ENCODE measurements around the gene PHYKPL.

Gene PHYKPL

GRCh38 chr5:178232124-178232919 lies at the start of gene PHYKPL:
Gene PHYKPL (minus strand): TSS chr5:178232802. CDS start chr5:178232550, 252 bp downstream.
- peak; percentile 89 for DNase-seq

- no peak for DNase-seq
Measured at GRCh38 chr5:178282391-178282790, 49.8 kb upstream of the PHYKPL start.

GRCh38 chr5:178281331-178281730 lies 48.7 kb upstream of the PHYKPL start:
- no peak for DNase-seq

GRCh38 chr5:178280631-178281030 lies 48.0 kb upstream of the PHYKPL start:
- no peak for DNase-seq

- DNase-seq, result peak; percentile 84
Measured at GRCh38 chr5:178279723-178280438, 47.3 kb upstream of the PHYKPL start.

- DNase-seq, result no peak
Measured at GRCh38 chr5:178279026-178279722, 46.6 kb upstream of the PHYKPL start.

GRCh38 chr5:178278358-178279023 lies 45.9 kb upstream of the PHYKPL start:
- DNase-seq, result no peak

- no peak for DNase-seq
Measured at GRCh38 chr5:178277866-178278265, 45.3 kb upstream of the PHYKPL start.

- no peak for DNase-seq
Measured at GRCh38 chr5:178277346-178277745, 44.7 kb upstream of the PHYKPL start.

- DNase-seq, result no peak
Measured at GRCh38 chr5:178274781-178275537, 42.4 kb upstream of the PHYKPL start.

GRCh38 chr5:178273665-178274541 lies 41.3 kb upstream of the PHYKPL start:
- no peak for DNase-seq

- no peak for DNase-seq
Measured at GRCh38 chr5:178273041-178273440, 40.4 kb upstream of the PHYKPL start.

- no peak for DNase-seq
Measured at GRCh38 chr5:178272591-178272990, 40.0 kb upstream of the PHYKPL start.

- DNase-seq, result no peak
Measured at GRCh38 chr5:178271726-178272479, 39.3 kb upstream of the PHYKPL start.

- DNase-seq, result no peak
Measured at GRCh38 chr5:178271231-178271630, 38.6 kb upstream of the PHYKPL start.

- DNase-seq, result no peak
Measured at GRCh38 chr5:178269499-178269898, 36.9 kb upstream of the PHYKPL start.

GRCh38 chr5:178267876-178268275 lies 35.3 kb upstream of the PHYKPL start:
- no peak for DNase-seq

- no peak for DNase-seq
Measured at GRCh38 chr5:178267245-178267644, 34.6 kb upstream of the PHYKPL start.

GRCh38 chr5:178266581-178266980 lies 34.0 kb upstream of the PHYKPL start:
- no peak for DNase-seq

- DNase-seq, result no peak
Measured at GRCh38 chr5:178265746-178266145, 33.1 kb upstream of the PHYKPL start.

- DNase-seq, result no peak
Measured at GRCh38 chr5:178264044-178264443, 31.4 kb upstream of the PHYKPL start.
